ENCODE results near the gene DYSF. TPM values are rescaled to one million over a fixed set of nuclear protein-coding genes. Genes with fewer than 3 reads are reported as not detected.

DYSF gene
- total and polyA plus RNA-seq, 2 donors (not counting 3 experiments of a cell fraction or from before 2014, with no cell fraction given), result 50.9 to 152 TPM

GRCh38 chr2:71555798-71556454, 102.6 kb downstream of the DYSF start:
- Histone ChIP-seq H3K9me1 (replicated peaks; ENCODE audit: control insufficient read depth, extremely low read depth, insufficient read depth, low read length) (no peaks in the 10 kb centered on the region), H4K20me1 (replicated peaks; ENCODE audit: control insufficient read depth, extremely low read depth, insufficient read depth, low read length) (no peaks in the 10 kb centered on the region), H3K9me3 (replicated peaks; ENCODE audit: control insufficient read depth, insufficient read depth, low read length) (no peaks in the 10 kb centered on the region), H3K4me1 (ENCODE audit: control insufficient read depth, extremely low read depth, insufficient read depth, low read length) (peaks cover 10% of the 10 kb centered on the region), H3K9ac (replicated peaks; ENCODE audit: extremely low read depth, insufficient read depth, low read length) (no peak overlapping the region), H3K36me3 (ENCODE audit: control insufficient read depth in 2 of 2, extremely low read depth in 1 of 2, insufficient read depth in 2 of 2, low read length in 2 of 2) (peaks cover 0 to 41% of the 10 kb centered on the region in 2 experiments), H3K79me2 (ENCODE audit: control insufficient read depth, insufficient read depth, low read length) (no peaks in the 10 kb centered on the region), H3K4me3 (replicated peaks in 1 of 3; ENCODE audit: insufficient read depth in 1 of 3, low read depth in 1 of 3, low read length in 3 of 3) (no peak overlapping the region), H3K4me2 (ENCODE audit: insufficient read depth, low read length) (no peak overlapping the region), H2AFZ (ENCODE audit: low read depth, low read length) (no peak overlapping the region), H3K27me3 (ENCODE audit: control insufficient read depth in 2 of 2, insufficient read depth in 2 of 2, low read length in 2 of 2) (no peaks in the 10 kb centered on the region), H3K27ac (ENCODE audit: insufficient read depth, low read depth, low read length) (no peak overlapping the region)
- intact Hi-C loops (cut with micrococcal nuclease) (loop anchor here (2.0 kb wide), 1 partner anchor 49 kb away; no protein-coding TSS in a partner anchor), dilution Hi-C loops (cut with MboI; ENCODE audit: extremely low pct_ligation_motif_present, low sequenced_read_pairs) (no loop called here)
- no TSS peak for BruUV-seq (replicated peaks)
- TF ChIP-seq GATA2 (IDR thresholded peaks at IDR 0.05; ENCODE audit: insufficient read depth, insufficient read length, low read depth, low read length) (no peak), FOS (IDR thresholded peaks at IDR 0.05; ENCODE audit: borderline replicate concordance, insufficient read depth, low read length) (no peak), EZH2 (IDR thresholded peaks at IDR 0.05; ENCODE audit: borderline replicate concordance, low read depth, low read length, severe bottlenecking) (no peak), MYC (IDR thresholded peaks at IDR 0.05; ENCODE audit: low read depth, low read length) (no peak), POLR2AphosphoS5 (IDR thresholded peaks at IDR 0.05; ENCODE audit: insufficient read depth, low read depth, low read length) (no peak), JUN (IDR thresholded peaks at IDR 0.05; ENCODE audit: borderline replicate concordance, insufficient read depth, insufficient read length, low read depth) (no peak), POLR2A (IDR thresholded peaks at IDR 0.05; ENCODE audit: low read depth, low read length) (no peak), CTCF (IDR thresholded peaks at IDR 0.05; ENCODE audit: extremely low read depth in 1 of 2, insufficient read depth in 1 of 2, low read depth in 1 of 2, low read length in 2 of 2) (no peak), MAX (IDR thresholded peaks at IDR 0.05; ENCODE audit: insufficient read depth, insufficient read length) (no peak)
- FAIRE-seq (no peak), DNase-seq (ENCODE audit: low read depth, low spot score) (no peak)
- ChIA-PET POLR2A (no interaction called here), CTCF (interaction anchor here (1.0 to 1.7 kb wide), 5 partner anchors 9 to 256 kb away, joined by 3 to 8 read pairs (median 4); no protein-coding TSS in a partner anchor)

Measured in endothelial cell of umbilical vein (primary cell).